ENCODE results near the gene CEP44. TPM values are rescaled to one million over a fixed set of nuclear protein-coding genes. Genes with fewer than 3 reads are reported as not detected.
A peak's percentile ranks its signal among the peaks of the same experiment; 100 is the strongest.

CEP44 gene
- total and polyA plus RNA-seq, 4 donors, result 2.2 to 18.7 (median 6.1) TPM

DNA sequence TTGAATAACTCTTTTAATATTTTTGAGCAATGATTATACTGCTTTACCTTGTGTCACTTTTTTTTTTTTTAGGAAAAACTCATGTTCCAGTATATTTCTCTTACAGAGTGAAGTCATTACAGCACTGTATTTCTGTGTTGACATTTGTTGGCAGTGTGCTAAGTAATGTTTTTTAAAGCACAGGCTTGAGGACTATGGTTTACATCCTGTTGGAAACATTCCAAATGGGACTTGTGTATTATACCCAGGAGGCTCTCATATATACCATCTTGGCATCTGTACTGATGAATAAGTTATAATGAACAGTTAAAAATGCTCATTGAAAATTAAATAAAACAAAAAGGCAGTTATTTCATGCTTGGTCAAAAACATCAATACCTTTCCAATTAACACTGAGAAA, 33.8 kb downstream of the CEP44 start (continued):
- TF ChIP-seq, protein P1, sequence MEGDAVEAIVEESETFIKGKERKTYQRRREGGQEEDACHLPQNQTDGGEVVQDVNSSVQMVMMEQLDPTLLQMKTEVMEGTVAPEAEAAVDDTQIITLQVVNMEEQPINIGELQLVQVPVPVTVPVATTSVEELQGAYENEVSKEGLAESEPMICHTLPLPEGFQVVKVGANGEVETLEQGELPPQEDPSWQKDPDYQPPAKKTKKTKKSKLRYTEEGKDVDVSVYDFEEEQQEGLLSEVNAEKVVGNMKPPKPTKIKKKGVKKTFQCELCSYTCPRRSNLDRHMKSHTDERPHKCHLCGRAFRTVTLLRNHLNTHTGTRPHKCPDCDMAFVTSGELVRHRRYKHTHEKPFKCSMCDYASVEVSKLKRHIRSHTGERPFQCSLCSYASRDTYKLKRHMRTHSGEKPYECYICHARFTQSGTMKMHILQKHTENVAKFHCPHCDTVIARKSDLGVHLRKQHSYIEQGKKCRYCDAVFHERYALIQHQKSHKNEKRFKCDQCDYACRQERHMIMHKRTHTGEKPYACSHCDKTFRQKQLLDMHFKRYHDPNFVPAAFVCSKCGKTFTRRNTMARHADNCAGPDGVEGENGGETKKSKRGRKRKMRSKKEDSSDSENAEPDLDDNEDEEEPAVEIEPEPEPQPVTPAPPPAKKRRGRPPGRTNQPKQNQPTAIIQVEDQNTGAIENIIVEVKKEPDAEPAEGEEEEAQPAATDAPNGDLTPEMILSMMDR (IDR thresholded peaks at IDR 0.05; ENCODE audit: low read depth, low read length, missing input control), result no peak
- TF ChIP-seq HNF4A (conservative IDR thresholded peaks at IDR 0.05), result no peak

DNA sequence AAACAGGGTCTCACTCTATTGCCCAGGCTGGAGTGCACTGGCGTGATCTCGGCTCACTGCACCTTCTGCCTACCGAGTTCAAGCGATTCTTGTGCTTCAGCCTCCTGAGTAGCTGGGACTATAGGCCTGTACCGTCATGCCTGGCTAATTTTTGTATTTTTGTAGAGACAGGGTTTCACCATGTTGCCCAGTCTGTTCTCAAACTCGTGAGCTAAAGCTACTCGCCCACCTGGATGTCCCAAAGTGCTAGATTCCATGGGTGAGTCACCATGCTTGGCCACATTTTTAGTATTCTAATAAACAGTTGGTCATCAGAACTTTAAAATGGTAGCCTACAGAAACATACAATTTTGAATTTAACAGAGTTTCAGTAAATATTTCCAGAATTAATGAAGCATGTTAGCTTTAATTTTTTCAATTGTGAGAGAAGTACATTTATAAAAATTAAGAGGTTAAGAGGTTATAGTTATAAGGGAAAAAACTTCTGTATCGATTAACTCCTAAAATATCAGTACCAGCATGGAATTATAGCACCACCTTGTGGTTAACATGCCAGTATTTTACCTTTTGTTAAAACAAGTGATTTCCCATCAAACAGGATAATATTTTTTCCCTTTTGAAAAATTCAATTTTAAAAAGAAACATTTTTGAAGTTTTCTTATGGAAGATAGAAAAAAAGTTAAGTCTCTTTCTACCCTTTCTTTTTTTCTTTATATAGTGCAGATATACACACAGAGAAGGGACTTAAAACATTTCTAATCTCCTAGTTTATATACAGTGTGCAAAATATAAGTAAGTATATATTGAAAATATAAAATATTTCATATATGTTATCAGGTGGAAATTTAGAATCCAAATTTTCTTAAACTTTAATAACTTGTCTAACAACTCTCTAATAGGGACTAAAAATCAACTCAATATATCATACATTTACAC, 35.4 kb downstream of the CEP44 start:
- TF ChIP-seq RAD21 (IDR thresholded peaks at IDR 0.05) (peak; percentile 88 to 90), RXRA (IDR thresholded peaks at IDR 0.05) (no peak)
- TF ChIP-seq, protein P1 (IDR thresholded peaks at IDR 0.05; ENCODE audit: low read depth, low read length, missing input control), result peak; percentile 66
- Histone ChIP-seq H3K4me1 (ENCODE audit: control insufficient read depth in 4 of 4, insufficient read depth in 4 of 4, low read length in 3 of 4) (no peaks in the 10 kb centered on the region), H3K9ac (ENCODE audit: low read depth in 1 of 2, low read length in 2 of 2) (no peak overlapping the region), H3K9me3 (ENCODE audit: control insufficient read depth in 4 of 4, low read length in 3 of 4) (no peaks in the 10 kb centered on the region), H3K27me3 (ENCODE audit: control insufficient read depth in 4 of 4, insufficient read depth in 4 of 4, low read length in 3 of 4) (no peaks in the 10 kb centered on the region), H3K36me3 (ENCODE audit: control insufficient read depth in 4 of 4, insufficient read depth in 3 of 4, low read depth in 1 of 4, low read length in 3 of 4) (peaks cover 2 to 6% (median 3%) of the 10 kb centered on the region in 4 donors), H3K4me3 (ENCODE audit: low read depth in 1 of 3, low read length in 3 of 3) (no peak overlapping the region), H3K27ac (ENCODE audit: low read depth in 1 of 2, low read length in 2 of 2) (no peak overlapping the region)
- no peak for DNase-seq (ENCODE audit: low spot score)
- 75% methylated on average over 8 of the region's 8 CpGs for WGBS

DNA sequence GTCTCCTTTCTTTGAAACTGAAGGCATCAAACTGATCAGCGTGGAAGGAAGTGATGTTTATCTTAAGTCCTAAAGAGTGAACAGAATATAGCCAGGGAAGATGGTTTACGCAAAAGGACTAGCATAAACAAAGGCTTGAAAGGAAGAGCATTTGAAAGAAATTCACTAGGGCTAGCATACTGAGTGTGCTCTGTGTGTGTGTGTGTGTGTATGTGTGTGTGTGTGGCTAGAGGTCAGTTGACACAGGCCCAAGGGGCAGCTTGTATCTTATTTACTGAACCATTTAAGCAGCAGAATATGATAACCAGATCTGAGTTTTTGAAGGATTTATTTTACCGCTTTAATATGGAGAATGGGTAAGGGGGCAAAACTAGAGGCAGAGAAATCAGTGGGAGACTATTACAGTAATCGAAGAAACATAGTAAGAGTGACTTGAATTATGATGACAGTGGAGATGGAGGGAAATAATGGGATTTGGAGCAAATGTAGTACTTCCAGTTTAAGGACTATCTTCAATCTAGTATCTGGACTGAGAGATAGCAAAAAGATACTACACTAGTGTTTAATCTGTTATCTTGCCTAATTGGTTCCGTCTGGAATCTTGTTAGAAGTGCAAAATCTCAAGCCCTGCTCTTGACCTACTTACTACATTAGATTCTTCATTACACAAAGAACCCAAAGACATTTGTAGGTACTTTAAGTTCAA, 36.9 kb downstream of the CEP44 start:
- Histone ChIP-seq H3K9ac (ENCODE audit: low read depth in 1 of 2, low read length in 2 of 2) (no peak overlapping the region), H3K27me3 (ENCODE audit: control insufficient read depth in 4 of 4, insufficient read depth in 4 of 4, low read length in 3 of 4) (no peaks in the 10 kb centered on the region), H3K9me3 (ENCODE audit: control insufficient read depth in 4 of 4, low read length in 3 of 4) (no peaks in the 10 kb centered on the region), H3K4me1 (ENCODE audit: control insufficient read depth in 4 of 4, insufficient read depth in 4 of 4, low read length in 3 of 4) (no peaks in the 10 kb centered on the region), H3K27ac (ENCODE audit: low read depth in 1 of 2, low read length in 2 of 2) (no peak overlapping the region), H3K36me3 (ENCODE audit: control insufficient read depth in 4 of 4, insufficient read depth in 3 of 4, low read depth in 1 of 4, low read length in 3 of 4) (peaks cover 2 to 3% (median 3%) of the 10 kb centered on the region in 4 donors), H3K4me3 (ENCODE audit: low read depth in 1 of 3, low read length in 3 of 3) (no peak overlapping the region)
- WGBS, result 81% methylated on average over 5 of the region's 5 CpGs
- no peak for TF ChIP-seq SP1 (IDR thresholded peaks at IDR 0.05)
- no peak for TF ChIP-seq HNF4G (IDR thresholded peaks at IDR 0.05)
- no peak for DNase-seq (ENCODE audit: low spot score)

DNA sequence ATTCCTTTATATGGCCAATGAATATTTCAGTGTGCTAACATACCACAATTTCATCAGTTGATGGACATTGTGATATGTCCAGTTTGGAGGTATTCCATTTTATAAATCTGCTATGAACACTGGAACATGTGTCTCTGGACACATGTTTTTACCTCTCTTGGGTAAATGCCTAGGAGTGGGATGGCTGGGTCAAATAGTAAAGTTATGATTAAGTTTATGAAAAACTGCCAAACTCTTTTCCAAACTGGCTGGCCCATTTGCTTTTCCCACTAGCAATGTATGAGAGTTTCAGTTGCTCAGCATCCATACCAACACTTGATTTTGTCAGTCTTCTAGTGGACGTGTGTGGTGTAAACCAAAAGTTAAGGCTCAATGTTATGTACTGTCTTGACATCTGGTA, 40.5 kb downstream of the CEP44 start:
- Histone ChIP-seq H3K4me1 (ENCODE audit: control insufficient read depth in 4 of 4, insufficient read depth in 4 of 4, low read length in 3 of 4) (no peaks in the 10 kb centered on the region), H3K27ac (ENCODE audit: low read depth in 1 of 2, low read length in 2 of 2) (no peak overlapping the region), H3K9me3 (ENCODE audit: control insufficient read depth in 4 of 4, low read length in 3 of 4) (no peaks in the 10 kb centered on the region), H3K27me3 (ENCODE audit: control insufficient read depth in 4 of 4, insufficient read depth in 4 of 4, low read length in 3 of 4) (no peaks in the 10 kb centered on the region), H3K36me3 (ENCODE audit: control insufficient read depth in 4 of 4, insufficient read depth in 3 of 4, low read depth in 1 of 4, low read length in 3 of 4) (no peaks in the 10 kb centered on the region), H3K9ac (ENCODE audit: low read depth in 1 of 2, low read length in 2 of 2) (no peak overlapping the region), H3K4me3 (ENCODE audit: low read depth in 1 of 3, low read length in 3 of 3) (no peak overlapping the region)
- DNase-seq (ENCODE audit: low spot score), result no peak
- WGBS, result 93% methylated on average over 1 of the region's 1 CpG
- TF ChIP-seq TAF1 (conservative IDR thresholded peaks at IDR 0.05) (no peak), YY1 (IDR thresholded peaks at IDR 0.05) (no peak), RAD21 (IDR thresholded peaks at IDR 0.05) (no peak), NR2F2 (IDR thresholded peaks at IDR 0.05) (no peak), GABPA (IDR thresholded peaks at IDR 0.05 in 1 of 2, conservative IDR thresholded peaks at IDR 0.05 in 1 of 2) (no peak), RXRA (IDR thresholded peaks at IDR 0.05) (no peak), HNF4G (IDR thresholded peaks at IDR 0.05) (no peak), FOXA2 (IDR thresholded peaks at IDR 0.05) (no peak), EGR1 (IDR thresholded peaks at IDR 0.05; ENCODE audit: low read depth in 2 of 2) (no peak), JUND (IDR thresholded peaks at IDR 0.05) (no peak)
- TF ChIP-seq, protein P2, sequence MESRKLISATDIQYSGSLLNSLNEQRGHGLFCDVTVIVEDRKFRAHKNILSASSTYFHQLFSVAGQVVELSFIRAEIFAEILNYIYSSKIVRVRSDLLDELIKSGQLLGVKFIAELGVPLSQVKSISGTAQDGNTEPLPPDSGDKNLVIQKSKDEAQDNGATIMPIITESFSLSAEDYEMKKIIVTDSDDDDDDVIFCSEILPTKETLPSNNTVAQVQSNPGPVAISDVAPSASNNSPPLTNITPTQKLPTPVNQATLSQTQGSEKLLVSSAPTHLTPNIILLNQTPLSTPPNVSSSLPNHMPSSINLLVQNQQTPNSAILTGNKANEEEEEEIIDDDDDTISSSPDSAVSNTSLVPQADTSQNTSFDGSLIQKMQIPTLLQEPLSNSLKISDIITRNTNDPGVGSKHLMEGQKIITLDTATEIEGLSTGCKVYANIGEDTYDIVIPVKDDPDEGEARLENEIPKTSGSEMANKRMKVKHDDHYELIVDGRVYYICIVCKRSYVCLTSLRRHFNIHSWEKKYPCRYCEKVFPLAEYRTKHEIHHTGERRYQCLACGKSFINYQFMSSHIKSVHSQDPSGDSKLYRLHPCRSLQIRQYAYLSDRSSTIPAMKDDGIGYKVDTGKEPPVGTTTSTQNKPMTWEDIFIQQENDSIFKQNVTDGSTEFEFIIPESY (IDR thresholded peaks at IDR 0.05), result no peak
- TF ChIP-seq, protein P3, sequence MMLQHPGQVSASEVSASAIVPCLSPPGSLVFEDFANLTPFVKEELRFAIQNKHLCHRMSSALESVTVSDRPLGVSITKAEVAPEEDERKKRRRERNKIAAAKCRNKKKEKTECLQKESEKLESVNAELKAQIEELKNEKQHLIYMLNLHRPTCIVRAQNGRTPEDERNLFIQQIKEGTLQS (IDR thresholded peaks at IDR 0.05), result no peak

All from liver (tissue), 9 donors.